H1 (cell line): ENCODE data around the gene GLYR1. TPM values are rescaled to one million over a fixed set of nuclear protein-coding genes. Genes with fewer than 3 reads are reported as not detected.
A peak's percentile ranks its signal among the peaks of the same experiment; 100 is the strongest.

Experiments used
- BACH1 ChIP-seq: IDR thresholded peaks from 2 replicates; pipeline ENCODE4 v1.6.1; 2012; ENCODE audit warnings: low read length, improper control_type of control experiment
- CBX8 ChIP-seq: fragments of 300-800, 300-1000 bp; sonication (generic); IDR thresholded peaks from 2 replicates; pipeline ENCODE4 v1.7.1; 2016; ENCODE audit warnings: low read depth, low read length, borderline replicate concordance
- CHD7 ChIP-seq: fragments of 300-600 bp; sonication (generic); IDR thresholded peaks from 2 replicates; pipeline ENCODE4 v1.7.1; 2012; ENCODE audit warnings: low read length, moderate library complexity, mild to moderate bottlenecking, inconsistent platforms; ENCODE audit not compliant: insufficient replicate concordance
- E2F6 ChIP-seq: IDR thresholded peaks from 2 replicates; pipeline ENCODE4 v1.6.1; 2012; ENCODE audit warnings: inconsistent platforms
- PHF8 ChIP-seq: fragments of 200-600 bp; sonication (generic); conservative IDR thresholded peaks from 2 replicates; pipeline ENCODE4 v1.7.1; 2012; ENCODE audit warnings: low read depth, mild to moderate bottlenecking, inconsistent platforms, low read length, moderate library complexity
- POLR2A ChIP-seq, 2 experiments: IDR thresholded peaks; 1 replicate in 1 of 2; 2 replicates in 1 of 2; pipeline ENCODE4 v1.6.1; 2011; ENCODE audit warnings: low read depth in 2 of 2, low read length in 2 of 2, mild to moderate bottlenecking in 2 of 2; ENCODE audit errors: control extremely low read depth in 1 of 2
- SIN3A ChIP-seq, 2 experiments: IDR thresholded peaks in 1 of 2; conservative IDR thresholded peaks in 1 of 2; 2 replicates each; pipeline ENCODE4 v1.6.1; 2011 to 2012; ENCODE audit warnings: low read length in 2 of 2, improper control_type of control experiment in 1 of 2, low read depth in 1 of 2, mild to moderate bottlenecking in 1 of 2
- TAF1 ChIP-seq: IDR thresholded peaks from 2 replicates; pipeline ENCODE4 v1.6.1; 2011; ENCODE audit warnings: mild to moderate bottlenecking, low read depth, low read length
- YY1 ChIP-seq: IDR thresholded peaks from 2 replicates; pipeline ENCODE4 v1.6.1; 2011; ENCODE audit warnings: low read depth, mild to moderate bottlenecking, low read length
- polyA plus RNA-seq, 7 experiments: library from polyadenylated mRNA; depleted of rRNA in 3 of 7; stranded (reverse) in 5 of 7; unstranded in 2 of 7; fragments of >200 nt in 5 of 7; fragments of 200-250 nt in 2 of 7; gene quantifications; 1 replicate in 5 of 7; 2 replicates in 1 of 7; 4 replicates in 1 of 7; pipeline versions ENCODE4 v1.2.1 to v1.2.3, GENCODE V29; 2011 to 2013; ENCODE audit warnings: missing spikeins in 2 of 7, mixed read lengths in 2 of 7
- total RNA-seq: library from RNA; stranded (reverse); fragmentation: NEBNext Ultra II Directional; extraction: Animal tissue kit (Norgen Biotek cat#: 25700); gene quantifications from 2 replicates; pipeline ENCODE4 v1.2.1, GENCODE V29; 2021

GLYR1 gene
- total and polyA plus RNA-seq, 2 of the 8 experiments (the other 6 are each of a cell fraction or from before 2014, with no cell fraction given) = 50.2 to 115 TPM

- no peak for TF ChIP-seq CHD7
- peak; percentile 42 for TF ChIP-seq E2F6
- peak; percentile 7 to 84; a peak in 1 of 4 replicates for TF ChIP-seq SIN3A (conservative IDR thresholded peaks at IDR 0.05 in 1 of 2, IDR thresholded peaks at IDR 0.05 in 1 of 2; ENCODE audit: low read depth in 1 of 2, low read length in 2 of 2)
- peak; percentile 94 for TF ChIP-seq TAF1
- no peak for TF ChIP-seq CBX8
- no peak for TF ChIP-seq BACH1
- peak; percentile 94 for TF ChIP-seq PHF8
- TF ChIP-seq YY1 = peak; percentile 95
- TF ChIP-seq POLR2A (IDR thresholded peaks at IDR 0.05; ENCODE audit: control extremely low read depth in 1 of 2, low read depth in 2 of 2, low read length in 2 of 2) = peak; percentile 81 to 84
These were observed at the start of gene GLYR1, which contains the start of gene UBN1 (continued) for GRCh38 chr16:4846901-4847773.
